DOHH2 (cell line): ENCODE measurements around the gene WDR75.

Experiments used
- EZH2phosphoT487 ChIP-seq: fragments of 200-600 bp; sonication (generic); IDR thresholded peaks from 2 replicates; pipeline ENCODE4 v1.6.1; 2017; ENCODE audit warnings: borderline replicate concordance, mild to moderate bottlenecking, antibody characterized with exemption, low read length, moderate library complexity, mixed read lengths
- TF ChIP-seq, protein P1 (sequence below): fragments of 200-600 bp; sonication (generic); IDR thresholded peaks from one replicate; pipeline ENCODE4 v1.5.1; 2014; ENCODE audit warnings: antibody characterized with exemption, mild to moderate bottlenecking, low read depth, low read length; ENCODE audit not compliant: poor library complexity, severe bottlenecking

DNA sequence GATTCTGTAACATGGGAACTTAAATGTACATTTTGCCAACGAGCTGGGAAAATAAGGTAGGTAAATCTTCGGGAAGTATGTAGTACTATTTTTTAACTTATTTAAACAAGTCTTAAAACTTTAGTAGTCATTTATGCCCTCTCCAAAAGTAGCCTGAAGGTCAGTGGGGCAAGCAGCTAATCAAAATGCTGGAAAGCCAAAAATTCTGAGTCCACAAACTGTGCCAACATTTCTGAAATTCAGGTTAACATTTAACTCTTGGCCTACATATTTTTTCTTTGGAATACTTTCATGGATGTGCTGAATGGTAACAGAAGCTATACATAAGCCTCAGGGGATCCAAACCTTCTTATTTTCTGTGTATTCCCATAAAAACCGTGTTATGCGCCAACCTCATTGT lies 26.3 kb downstream of the WDR75 start:
- TF ChIP-seq, protein P1, sequence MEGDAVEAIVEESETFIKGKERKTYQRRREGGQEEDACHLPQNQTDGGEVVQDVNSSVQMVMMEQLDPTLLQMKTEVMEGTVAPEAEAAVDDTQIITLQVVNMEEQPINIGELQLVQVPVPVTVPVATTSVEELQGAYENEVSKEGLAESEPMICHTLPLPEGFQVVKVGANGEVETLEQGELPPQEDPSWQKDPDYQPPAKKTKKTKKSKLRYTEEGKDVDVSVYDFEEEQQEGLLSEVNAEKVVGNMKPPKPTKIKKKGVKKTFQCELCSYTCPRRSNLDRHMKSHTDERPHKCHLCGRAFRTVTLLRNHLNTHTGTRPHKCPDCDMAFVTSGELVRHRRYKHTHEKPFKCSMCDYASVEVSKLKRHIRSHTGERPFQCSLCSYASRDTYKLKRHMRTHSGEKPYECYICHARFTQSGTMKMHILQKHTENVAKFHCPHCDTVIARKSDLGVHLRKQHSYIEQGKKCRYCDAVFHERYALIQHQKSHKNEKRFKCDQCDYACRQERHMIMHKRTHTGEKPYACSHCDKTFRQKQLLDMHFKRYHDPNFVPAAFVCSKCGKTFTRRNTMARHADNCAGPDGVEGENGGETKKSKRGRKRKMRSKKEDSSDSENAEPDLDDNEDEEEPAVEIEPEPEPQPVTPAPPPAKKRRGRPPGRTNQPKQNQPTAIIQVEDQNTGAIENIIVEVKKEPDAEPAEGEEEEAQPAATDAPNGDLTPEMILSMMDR: no peak
- TF ChIP-seq EZH2phosphoT487: no peak
